ENCODE data around the gene MLXIP. TPM values are rescaled to one million over a fixed set of nuclear protein-coding genes. Genes with fewer than 3 reads are reported as not detected.

The MLXIP gene
- total RNA-seq, 1 experiment from 2014 or later, result 16.7 TPM

- no peaks in the 10 kb centered on the region for H4K20me1 ChIP-seq (ENCODE audit: low read length)
- H3K27ac ChIP-seq (ENCODE audit: low read length), result no peak overlapping the region
- POLR2A ChIA-PET (ENCODE audit: unreplicated experiment), result no interaction called here
- DNase-seq (no peak), ATAC-seq (no peak)
- no peaks in the 10 kb centered on the region for H3K79me2 ChIP-seq (ENCODE audit: low read length)
- H3K9me3 ChIP-seq (ENCODE audit: low read length), result no peaks in the 10 kb centered on the region
- no peaks in the 10 kb centered on the region for H3K9me2 ChIP-seq (replicated peaks; ENCODE audit: low read length)
- TF ChIP-seq CTCF (conservative IDR thresholded peaks at IDR 0.05; ENCODE audit: low read depth, low read length) (no peak), EZH2 (IDR thresholded peaks at IDR 0.05; ENCODE audit: low read length, unreplicated experiment) (no peak)
- CTCF ChIA-PET, result no interaction called here
- peaks cover 17% of the 10 kb centered on the region; the same call in 1 of the 2 replicates for H3K36me3 ChIP-seq (ENCODE audit: low read depth, low read length)
- no peaks in the 10 kb centered on the region for H3K27me3 ChIP-seq (ENCODE audit: low read length)
- no peaks in the 10 kb centered on the region for H3K4me1 ChIP-seq (ENCODE audit: insufficient read depth, low read length)
- H2AFZ ChIP-seq (ENCODE audit: low read length), result no peak overlapping the region
- H3K9ac ChIP-seq (ENCODE audit: low read length), result no peak overlapping the region
- no TSS peak for BruUV-seq (replicated peaks)
- intact Hi-C loops (cut with micrococcal nuclease), result no loop called here
- no peak overlapping the region for H3K4me2 ChIP-seq (ENCODE audit: low read length)
- no peak overlapping the region for H3K4me3 ChIP-seq (ENCODE audit: low read length)
- H3F3A ChIP-seq (ENCODE audit: low read length, unreplicated experiment), result no peaks in the 10 kb centered on the region
These were observed 61.4 kb downstream of the MLXIP start for GRCh38 chr12:122139941-122140340.

GRCh38 chr12:122140467-122141257, 62.1 kb downstream of the MLXIP start:
- TF ChIP-seq CTCF (conservative IDR thresholded peaks at IDR 0.05; ENCODE audit: low read depth, low read length), result no peak
- H3K36me3 ChIP-seq (ENCODE audit: low read depth, low read length), result peaks cover 11% of the 10 kb centered on the region; the same call in 1 of the 2 replicates
- CTCF ChIA-PET, result no interaction called here
- no peaks in the 10 kb centered on the region for H3K27me3 ChIP-seq (ENCODE audit: low read length)
- no peaks in the 10 kb centered on the region for H3K9me2 ChIP-seq (replicated peaks; ENCODE audit: low read length)
- POLR2A ChIA-PET (ENCODE audit: unreplicated experiment), result no interaction called here
- intact Hi-C loops (cut with micrococcal nuclease), result no loop called here
- H4K20me1 ChIP-seq (ENCODE audit: low read length), result no peaks in the 10 kb centered on the region
- ATAC-seq, result no peak
- H3F3A ChIP-seq (ENCODE audit: low read length, unreplicated experiment), result no peaks in the 10 kb centered on the region
- no peaks in the 10 kb centered on the region for H3K9me3 ChIP-seq (ENCODE audit: low read length)
- H3K27ac ChIP-seq (ENCODE audit: low read length), result no peak overlapping the region
- H3K4me1 ChIP-seq (ENCODE audit: insufficient read depth, low read length), result no peaks in the 10 kb centered on the region
- H3K79me2 ChIP-seq (ENCODE audit: low read length), result no peaks in the 10 kb centered on the region
- no peak overlapping the region for H3K4me2 ChIP-seq (ENCODE audit: low read length)
- H2AFZ ChIP-seq (ENCODE audit: low read length), result no peak overlapping the region
- H3K4me3 ChIP-seq (ENCODE audit: low read length), result no peak overlapping the region
- no TSS peak for BruUV-seq (replicated peaks)
- no peak overlapping the region for H3K9ac ChIP-seq (ENCODE audit: low read length)
- no peak for DNase-seq

- Histone ChIP-seq H3K79me2 (ENCODE audit: low read length) (no peaks in the 10 kb centered on the region), H3K9me3 (ENCODE audit: low read length) (no peaks in the 10 kb centered on the region), H3K36me3 (ENCODE audit: low read depth, low read length) (peaks cover 11% of the 10 kb centered on the region; the same call in 1 of the 2 replicates), H3K9me2 (replicated peaks; ENCODE audit: low read length) (no peaks in the 10 kb centered on the region), H3K27me3 (ENCODE audit: low read length) (no peaks in the 10 kb centered on the region), H2AFZ (ENCODE audit: low read length) (no peak overlapping the region), H3K9ac (ENCODE audit: low read length) (no peak overlapping the region), H3F3A (ENCODE audit: low read length, unreplicated experiment) (no peaks in the 10 kb centered on the region), H3K4me2 (ENCODE audit: low read length) (no peak overlapping the region), H4K20me1 (ENCODE audit: low read length) (no peaks in the 10 kb centered on the region), H3K4me3 (ENCODE audit: low read length) (no peak overlapping the region), H3K4me1 (ENCODE audit: insufficient read depth, low read length) (no peaks in the 10 kb centered on the region), H3K27ac (ENCODE audit: low read length) (no peak overlapping the region)
- ChIA-PET CTCF (no interaction called here), POLR2A (ENCODE audit: unreplicated experiment) (no interaction called here)
- no TSS peak for BruUV-seq (replicated peaks)
- DNase-seq, result no peak
- no peak for TF ChIP-seq EZH2phosphoT487 (IDR thresholded peaks at IDR 0.05; ENCODE audit: borderline replicate concordance, low read length)
- TF ChIP-seq CTCF (conservative IDR thresholded peaks at IDR 0.05; ENCODE audit: low read depth, low read length), result no peak
- no peak for TF ChIP-seq EZH2 (IDR thresholded peaks at IDR 0.05; ENCODE audit: low read length, unreplicated experiment)
- intact Hi-C loops (cut with micrococcal nuclease), result no loop called here
- ATAC-seq, result no peak
These were observed 63.6 kb downstream of the MLXIP start for GRCh38 chr12:122141911-122142725.

Data from PC-3 (cell line).